ENCODE measurements around the gene ADH1A. TPM values are rescaled to one million over a fixed set of nuclear protein-coding genes. Genes with fewer than 3 reads are reported as not detected.
"Not testable (repeated sequence)": the region's sequence is repeated elsewhere in the genome, so short reads cannot be mapped to it uniquely, and the experiment has no call there.

The ADH1A gene
- total and polyA plus RNA-seq, 11 donors: 0.25 to 1.9 TPM; not detected in 9

- H3K4me1 ChIP-seq: no peaks in the 10 kb centered on the region
- 79 to 91% (median 84%) methylated on average over 1 of the region's 1 CpG for WGBS, 4 donors
- TF ChIP-seq CTCF (IDR thresholded peaks at IDR 0.05): no peak
- no peak for TF ChIP-seq POLR2A (IDR thresholded peaks at IDR 0.05)
Measured at GRCh38 chr4:99248714-99249113, 42.1 kb downstream of the ADH1A start.

GRCh38 chr4:99235955-99236354 lies 54.8 kb downstream of the ADH1A start:
- TF ChIP-seq CTCF (IDR thresholded peaks at IDR 0.05): no peak
- TF ChIP-seq POLR2A (IDR thresholded peaks at IDR 0.05): no peak
- WGBS, 4 donors: 45 to 55% (median 54%) methylated on average over 1 of the region's 1 CpG
- no peak overlapping the region for H3K4me3 ChIP-seq
- no peak for ATAC-seq
- no peak for DNase-seq
- peaks cover 0 to 5% (median 0%) of the 10 kb centered on the region in 12 donors for H3K4me1 ChIP-seq
- H3K27ac ChIP-seq: no peak overlapping the region
- H3K27me3 ChIP-seq: no peaks in the 10 kb centered on the region
- no peaks in the 10 kb centered on the region for H3K36me3 ChIP-seq
- intact Hi-C loops (cut with DNase I): no loop called here
- H3K9me3 ChIP-seq: peaks cover 0 to 21% (median 0%) of the 10 kb centered on the region in 12 donors

More at GRCh38 chr4:99248714-99249113, 42.1 kb downstream of the ADH1A start:
- Histone ChIP-seq H3K27ac (no peak overlapping the region), H3K4me3 (no peak overlapping the region), H3K27me3 (no peaks in the 10 kb centered on the region), H3K9me3 (peaks cover 0 to 28% (median 4%) of the 10 kb centered on the region in 12 donors), H3K36me3 (no peaks in the 10 kb centered on the region)
- no peak for DNase-seq
- intact Hi-C loops (cut with DNase I): no loop called here
- no peak for ATAC-seq

- 63 to 78% (median 73%) methylated on average over 2 of the region's 2 CpGs for WGBS, 4 donors
- Histone ChIP-seq H3K4me1 (peaks cover 0 to 5% (median 0%) of the 10 kb centered on the region in 12 donors), H3K27me3 (no peaks in the 10 kb centered on the region), H3K27ac (peak overlapping the region in 2 of 12 donors; percentile 15 to 19), H3K4me3 (no peak overlapping the region), H3K9me3 (peaks cover 0 to 26% (median 2%) of the 10 kb centered on the region in 12 donors), H3K36me3 (no peaks in the 10 kb centered on the region)
- no peak for TF ChIP-seq CTCF (IDR thresholded peaks at IDR 0.05)
- TF ChIP-seq POLR2A (IDR thresholded peaks at IDR 0.05): no peak
- intact Hi-C loops (cut with DNase I): no loop called here
- DNase-seq: no peak
- ATAC-seq: no peak
Measured at GRCh38 chr4:99234331-99235010, 56.3 kb downstream of the ADH1A start.

- peaks cover 0 to 26% (median 2%) of the 10 kb centered on the region in 12 donors for H3K9me3 ChIP-seq
- ATAC-seq; H3K4me1 ChIP-seq; intact Hi-C loops (cut with DNase I); DNase-seq; H3K27me3 ChIP-seq; H3K4me3 ChIP-seq; H3K36me3 ChIP-seq: not testable (repeated sequence)
- H3K27ac ChIP-seq: peak overlapping the region in 1 of 12 donors; percentile 4
- WGBS, 4 donors: 80 to 98% (median 90%) methylated on average over 2 of the region's 2 CpGs
Measured at GRCh38 chr4:99233397-99233796, 57.4 kb downstream of the ADH1A start.

GRCh38 chr4:99228706-99229105 lies 62.1 kb downstream of the ADH1A start:
- ATAC-seq; H3K4me3 ChIP-seq; H3K4me1 ChIP-seq; H3K36me3 ChIP-seq; H3K27ac ChIP-seq; DNase-seq; H3K27me3 ChIP-seq; intact Hi-C loops (cut with DNase I): not testable (repeated sequence)
- 76 to 84% (median 79%) methylated on average over 1 of the region's 1 CpG for WGBS, 4 donors
- peaks cover 0 to 28% (median 5%) of the 10 kb centered on the region in 12 donors for H3K9me3 ChIP-seq

- WGBS, 4 donors: 82 to 88% (median 85%) methylated on average over 4 of the region's 4 CpGs
- H3K4me1 ChIP-seq; intact Hi-C loops (cut with DNase I); H3K27me3 ChIP-seq; H3K36me3 ChIP-seq; H3K4me3 ChIP-seq; ATAC-seq; DNase-seq; H3K27ac ChIP-seq: not testable (repeated sequence)
- H3K9me3 ChIP-seq: peaks cover 0 to 28% (median 5%) of the 10 kb centered on the region in 12 donors
Measured at GRCh38 chr4:99227646-99228045, 63.1 kb downstream of the ADH1A start.
